ENCODE results near the gene COL5A1.

Gene COL5A1

GRCh38 chr9:134752471-134753168 is 111.0 kb downstream of the COL5A1 start:
- H3K27me3 ChIP-seq (ENCODE audit: insufficient read depth, insufficient read length), result no peaks in the 10 kb centered on the region
- H3K4me3 ChIP-seq (ENCODE audit: insufficient read length, low read depth), result no peak overlapping the region
- peaks cover 6% of the 10 kb centered on the region for H3K9me3 ChIP-seq (ENCODE audit: insufficient read depth, low read length)
- DNase-seq (ENCODE audit: low read depth, low spot score), result no peak
- H3K9ac ChIP-seq (ENCODE audit: insufficient read length, low read depth), result no peak overlapping the region
- TF ChIP-seq ZNF274 (IDR thresholded peaks at IDR 0.05; ENCODE audit: low read depth, low read length), result no peak
- TF ChIP-seq YY1 (IDR thresholded peaks at IDR 0.05; ENCODE audit: insufficient read depth, insufficient read length), result no peak
- TF ChIP-seq SUZ12 (IDR thresholded peaks at IDR 0.05; ENCODE audit: extremely low read depth, insufficient read depth, insufficient read length), result no peak
- H3K36me3 ChIP-seq (ENCODE audit: insufficient read depth, insufficient read length, low read length), result peaks cover 96% of the 10 kb centered on the region
- peaks cover 8% of the 10 kb centered on the region for H3K4me1 ChIP-seq (ENCODE audit: insufficient read depth, insufficient read length)

- Histone ChIP-seq H3K9ac (ENCODE audit: insufficient read length, low read depth) (no peak overlapping the region), H3K9me3 (ENCODE audit: insufficient read depth, low read length) (0 out of 2 replicates have a peak, but pooled peaks cover under 1% of the 10 kb centered on the region), H3K36me3 (ENCODE audit: insufficient read depth, insufficient read length, low read length) (peaks cover 96% of the 10 kb centered on the region), H3K4me3 (ENCODE audit: insufficient read length, low read depth) (no peak overlapping the region), H3K4me1 (ENCODE audit: insufficient read depth, insufficient read length) (peaks cover 8% of the 10 kb centered on the region), H3K27me3 (ENCODE audit: insufficient read depth, insufficient read length) (no peaks in the 10 kb centered on the region)
- no peak for DNase-seq (ENCODE audit: low read depth, low spot score)
- TF ChIP-seq ZNF274 (IDR thresholded peaks at IDR 0.05; ENCODE audit: low read depth, low read length) (no peak), YY1 (IDR thresholded peaks at IDR 0.05; ENCODE audit: insufficient read depth, insufficient read length) (no peak), SUZ12 (IDR thresholded peaks at IDR 0.05; ENCODE audit: extremely low read depth, insufficient read depth, insufficient read length) (no peak)
Measured at GRCh38 chr9:134753191-134753590, 111.6 kb downstream of the COL5A1 start.

- H3K9ac ChIP-seq (ENCODE audit: insufficient read length, low read depth), result no peak overlapping the region
- DNase-seq (ENCODE audit: low read depth, low spot score), result no peak
- H3K27me3 ChIP-seq (ENCODE audit: insufficient read depth, insufficient read length), result no peaks in the 10 kb centered on the region
- H3K9me3 ChIP-seq (ENCODE audit: insufficient read depth, low read length), result 0 out of 2 replicates have a peak, but pooled peaks cover 6% of the 10 kb centered on the region
- H3K4me1 ChIP-seq (ENCODE audit: insufficient read depth, insufficient read length), result peaks cover 8% of the 10 kb centered on the region
- TF ChIP-seq ZNF274 (IDR thresholded peaks at IDR 0.05; ENCODE audit: low read depth, low read length) (no peak), YY1 (IDR thresholded peaks at IDR 0.05; ENCODE audit: insufficient read depth, insufficient read length) (no peak), SUZ12 (IDR thresholded peaks at IDR 0.05; ENCODE audit: extremely low read depth, insufficient read depth, insufficient read length) (no peak)
- peaks cover 94% of the 10 kb centered on the region for H3K36me3 ChIP-seq (ENCODE audit: insufficient read depth, insufficient read length, low read length)
- H3K4me3 ChIP-seq (ENCODE audit: insufficient read length, low read depth), result no peak overlapping the region
Measured at GRCh38 chr9:134755221-134755907, 113.8 kb downstream of the COL5A1 start.

- Histone ChIP-seq H3K9ac (ENCODE audit: insufficient read length, low read depth) (no peak overlapping the region), H3K4me1 (ENCODE audit: insufficient read depth, insufficient read length) (peaks cover 6% of the 10 kb centered on the region), H3K4me3 (ENCODE audit: insufficient read length, low read depth) (no peak overlapping the region), H3K9me3 (ENCODE audit: insufficient read depth, low read length) (peaks cover 12% of the 10 kb centered on the region; the same call in 1 of the 2 replicates), H3K27me3 (ENCODE audit: insufficient read depth, insufficient read length) (no peaks in the 10 kb centered on the region), H3K36me3 (ENCODE audit: insufficient read depth, insufficient read length, low read length) (peaks cover 94% of the 10 kb centered on the region)
- DNase-seq (ENCODE audit: low read depth, low spot score), result no peak
- TF ChIP-seq YY1 (IDR thresholded peaks at IDR 0.05; ENCODE audit: insufficient read depth, insufficient read length), result no peak
- TF ChIP-seq ZNF274 (IDR thresholded peaks at IDR 0.05; ENCODE audit: low read depth, low read length), result no peak
- TF ChIP-seq SUZ12 (IDR thresholded peaks at IDR 0.05; ENCODE audit: extremely low read depth, insufficient read depth, insufficient read length), result no peak
Measured at GRCh38 chr9:134756098-134756497, 114.5 kb downstream of the COL5A1 start.

GRCh38 chr9:134757216-134757975 is 115.8 kb downstream of the COL5A1 start:
- Histone ChIP-seq H3K36me3 (ENCODE audit: insufficient read depth, insufficient read length, low read length) (peaks cover 95% of the 10 kb centered on the region), H3K9ac (ENCODE audit: insufficient read length, low read depth) (no peak overlapping the region), H3K27me3 (ENCODE audit: insufficient read depth, insufficient read length) (no peaks in the 10 kb centered on the region), H3K4me1 (ENCODE audit: insufficient read depth, insufficient read length) (peaks cover 5% of the 10 kb centered on the region), H3K4me3 (ENCODE audit: insufficient read length, low read depth) (no peak overlapping the region), H3K9me3 (ENCODE audit: insufficient read depth, low read length) (peaks cover 12% of the 10 kb centered on the region; the same call in 1 of the 2 replicates)
- TF ChIP-seq SUZ12 (IDR thresholded peaks at IDR 0.05; ENCODE audit: extremely low read depth, insufficient read depth, insufficient read length) (no peak), YY1 (IDR thresholded peaks at IDR 0.05; ENCODE audit: insufficient read depth, insufficient read length) (no peak), ZNF274 (IDR thresholded peaks at IDR 0.05; ENCODE audit: low read depth, low read length) (no peak)
- no peak for DNase-seq (ENCODE audit: low read depth, low spot score)

GRCh38 chr9:134758949-134759607 is 117.5 kb downstream of the COL5A1 start:
- H3K4me3 ChIP-seq (ENCODE audit: insufficient read length, low read depth), result no peak overlapping the region
- no peak for TF ChIP-seq YY1 (IDR thresholded peaks at IDR 0.05; ENCODE audit: insufficient read depth, insufficient read length)
- TF ChIP-seq SUZ12 (IDR thresholded peaks at IDR 0.05; ENCODE audit: extremely low read depth, insufficient read depth, insufficient read length), result no peak
- TF ChIP-seq ZNF274 (IDR thresholded peaks at IDR 0.05; ENCODE audit: low read depth, low read length), result no peak
- DNase-seq (ENCODE audit: low read depth, low spot score), result no peak

More at GRCh38 chr9:134758949-134759607, 117.5 kb downstream of the COL5A1 start:
- Histone ChIP-seq H3K36me3 (ENCODE audit: insufficient read depth, insufficient read length, low read length) (peaks cover 94% of the 10 kb centered on the region), H3K9me3 (ENCODE audit: insufficient read depth, low read length) (peaks cover 12% of the 10 kb centered on the region; the same call in 1 of the 2 replicates), H3K9ac (ENCODE audit: insufficient read length, low read depth) (no peak overlapping the region), H3K27me3 (ENCODE audit: insufficient read depth, insufficient read length) (no peaks in the 10 kb centered on the region), H3K4me1 (ENCODE audit: insufficient read depth, insufficient read length) (no peaks in the 10 kb centered on the region)
